ENCODE measurements around the gene CLTA. TPM values are rescaled to one million over a fixed set of nuclear protein-coding genes. Genes with fewer than 3 reads are reported as not detected.
"Not testable (repeated sequence)": the region's sequence is repeated elsewhere in the genome, so short reads cannot be mapped to it uniquely, and the experiment has no call there.

CLTA gene
- total RNA-seq, 1 donor from 2014 or later, result 264 TPM

DNA sequence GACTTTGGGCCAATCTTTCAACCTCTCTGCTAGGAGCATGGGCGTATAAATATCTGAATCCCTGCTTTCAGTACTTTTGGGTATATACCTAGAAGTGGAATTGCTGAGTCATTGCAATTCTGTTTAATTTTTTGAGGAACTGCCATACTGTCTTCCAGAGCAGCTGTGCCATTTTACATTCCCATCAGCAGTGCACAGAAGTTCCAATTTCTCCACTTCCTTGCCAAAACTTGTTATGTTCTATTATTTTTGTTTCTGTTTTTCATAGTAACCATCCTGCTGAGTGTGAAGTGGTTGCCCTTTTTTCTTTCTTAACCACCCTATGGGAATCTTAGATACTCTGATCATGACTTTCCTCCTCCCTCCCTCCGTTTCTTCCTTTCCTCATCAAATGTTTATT, 32.6 kb upstream of the CLTA start:
- DNase-seq (ENCODE audit: low read depth, low spot score), result no peak

DNA sequence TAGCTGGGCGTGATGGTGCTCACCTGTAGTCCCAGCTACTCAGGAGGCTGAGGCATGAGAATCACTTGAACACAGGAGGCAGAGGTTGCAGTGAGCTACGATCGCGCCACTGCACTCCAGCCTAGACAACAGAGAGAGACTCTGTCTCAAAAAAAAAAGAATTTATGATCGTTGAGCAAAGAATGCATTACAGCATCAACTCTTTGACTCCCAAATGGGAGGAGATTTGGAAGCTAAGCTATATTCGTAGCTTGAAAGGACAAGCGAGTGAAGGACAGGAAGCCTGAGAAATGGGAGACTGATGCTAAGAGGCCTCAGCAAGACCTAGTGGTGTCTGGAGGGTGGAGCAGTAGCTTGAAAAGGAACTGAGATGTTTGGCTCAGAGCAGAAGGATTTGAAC, 31.8 kb upstream of the CLTA start:
- no peak for DNase-seq (ENCODE audit: low read depth, low spot score)

DNA sequence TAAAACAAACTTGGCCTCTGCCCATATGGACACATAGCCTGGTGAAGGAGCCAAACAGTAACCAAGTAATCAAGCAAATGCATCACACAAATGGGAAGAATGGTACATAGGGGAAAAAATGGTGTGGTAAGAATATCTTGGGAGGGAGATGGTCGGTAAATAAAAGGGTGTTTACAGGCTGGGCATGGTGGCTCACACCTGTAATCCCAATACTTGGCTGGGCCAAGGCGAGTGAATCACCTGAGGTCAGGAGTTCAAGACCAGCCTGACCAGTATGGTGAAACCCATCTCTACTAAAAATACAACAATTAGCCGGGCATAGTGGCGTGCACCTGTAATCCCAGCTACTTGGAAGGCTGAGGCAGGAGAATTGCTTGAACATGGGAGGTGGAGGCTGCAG, 31.2 kb upstream of the CLTA start:
- DNase-seq (ENCODE audit: low read depth, low spot score), result not testable (repeated sequence)

DNA sequence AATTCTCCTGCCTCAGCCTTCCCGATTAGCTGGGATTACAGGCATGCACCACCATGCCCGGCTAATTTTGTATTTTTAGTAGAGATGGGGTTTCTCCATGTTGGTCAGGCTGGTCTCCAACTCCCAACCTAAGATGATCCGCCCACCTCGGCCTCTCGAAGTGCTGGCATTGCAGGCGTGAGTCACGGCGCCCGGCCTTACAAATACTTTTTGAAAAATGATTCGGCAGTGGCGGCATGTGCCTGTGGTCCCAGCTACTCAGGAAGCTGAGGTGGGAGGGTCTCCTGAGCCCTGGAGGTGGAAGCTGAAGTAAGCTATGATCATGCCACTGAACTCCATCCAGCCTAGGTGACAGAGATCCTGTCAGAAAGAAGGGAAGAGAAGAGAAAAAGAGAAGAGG, 30.6 kb upstream of the CLTA start:
- not testable (repeated sequence) for DNase-seq (ENCODE audit: low read depth, low spot score)

DNA sequence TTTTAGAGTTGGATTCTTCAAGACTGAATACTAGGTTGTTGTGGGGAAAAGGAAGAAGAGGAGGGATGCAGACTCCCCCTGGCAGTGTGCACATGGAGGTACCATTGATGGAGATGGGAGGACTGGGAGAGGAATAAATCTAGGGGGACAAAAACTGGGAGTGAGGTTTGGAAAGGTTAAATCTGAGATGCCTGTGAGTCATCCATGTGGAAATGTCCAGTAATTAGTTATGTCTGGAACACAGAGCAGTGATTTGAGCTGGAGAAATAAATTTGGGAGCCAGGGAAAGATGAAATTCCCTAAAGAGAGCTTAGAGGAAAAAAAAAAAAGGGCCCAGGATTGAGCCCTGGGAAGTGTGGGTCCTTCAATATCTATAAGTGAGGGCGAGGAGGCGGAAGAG, 29.5 kb upstream of the CLTA start:
- no peak for DNase-seq (ENCODE audit: low read depth, low spot score)

DNA sequence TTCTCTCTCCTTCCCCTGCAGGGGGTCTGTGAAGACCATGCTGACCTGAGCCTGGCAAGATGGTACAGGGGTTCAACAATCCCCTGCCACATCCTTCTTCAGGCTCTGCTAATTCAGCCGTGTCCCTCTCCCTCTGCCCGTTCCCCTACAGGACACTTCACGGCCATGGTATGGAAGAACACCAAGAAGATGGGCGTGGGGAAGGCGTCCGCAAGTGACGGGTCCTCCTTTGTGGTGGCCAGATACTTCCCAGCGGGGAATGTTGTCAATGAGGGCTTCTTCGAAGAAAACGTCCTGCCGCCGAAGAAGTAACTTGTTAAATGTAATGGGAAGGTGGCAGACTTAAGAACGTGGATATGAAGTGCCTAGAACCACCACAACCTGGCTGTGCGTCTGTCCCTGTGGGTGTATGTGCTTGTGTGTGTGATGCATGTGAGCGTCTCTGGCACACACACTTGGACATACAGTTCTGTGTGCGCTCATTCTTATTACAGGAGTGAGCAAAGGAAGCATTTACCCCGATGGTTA, 28.4 kb upstream of the CLTA start:
- DNase-seq (ENCODE audit: low read depth, low spot score), result no peak

DNA sequence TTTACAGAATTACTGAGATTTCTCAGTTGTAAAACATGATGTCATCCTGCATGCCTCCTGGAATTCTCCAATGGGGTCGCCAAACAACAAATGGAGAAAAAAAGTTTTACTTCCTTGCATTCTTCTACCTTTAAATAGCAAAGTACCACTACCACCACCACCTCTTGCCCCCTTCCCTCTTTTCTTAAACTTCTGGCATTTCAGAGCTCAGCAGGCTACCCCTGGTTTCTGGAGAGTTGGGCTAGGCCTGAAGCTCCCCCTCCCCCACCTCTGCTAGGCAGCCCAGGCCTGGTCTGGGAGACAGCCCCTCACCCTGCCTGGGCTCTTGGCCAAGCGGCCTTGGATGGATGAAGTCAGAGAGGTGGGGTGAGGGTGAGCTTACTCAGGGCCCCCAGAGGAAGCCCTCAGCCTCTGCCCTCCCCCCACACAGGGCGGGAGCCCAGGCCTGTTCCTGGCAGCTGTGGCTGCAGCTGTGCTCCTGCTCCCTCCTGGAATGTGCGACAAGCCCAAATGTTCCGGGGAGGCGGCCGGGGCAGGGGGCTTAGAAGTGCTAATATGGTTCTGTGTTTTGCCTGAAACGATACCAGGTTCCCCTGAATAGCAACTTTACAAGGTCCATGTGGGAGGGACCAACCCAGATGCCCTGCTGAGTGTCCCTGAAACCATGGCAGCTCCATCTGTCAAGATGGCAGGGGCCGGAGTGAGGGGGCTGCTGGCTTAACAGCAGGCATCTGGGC, 27.5 kb upstream of the CLTA start:
- DNase-seq (ENCODE audit: low read depth, low spot score), result peak; percentile 45

DNA sequence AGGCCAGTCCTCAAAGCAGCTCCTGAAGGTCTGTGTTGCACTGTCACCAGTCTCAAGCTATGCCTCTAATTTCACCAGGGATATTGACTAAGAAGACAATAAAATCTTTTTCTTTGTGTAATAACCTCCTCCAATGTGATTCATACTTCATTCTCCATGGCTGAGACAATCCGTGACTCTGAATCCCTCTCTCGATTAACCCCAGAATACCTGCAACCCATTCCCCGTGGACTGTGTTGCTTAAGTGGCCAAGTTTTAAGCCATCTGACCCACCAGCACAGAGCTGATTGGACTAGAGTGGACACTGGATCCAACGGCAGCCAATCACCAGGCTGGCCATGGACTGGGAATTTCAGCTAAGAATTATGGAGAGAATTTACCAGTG, 26.9 kb upstream of the CLTA start:
- no peak for DNase-seq (ENCODE audit: low read depth, low spot score)

DNA sequence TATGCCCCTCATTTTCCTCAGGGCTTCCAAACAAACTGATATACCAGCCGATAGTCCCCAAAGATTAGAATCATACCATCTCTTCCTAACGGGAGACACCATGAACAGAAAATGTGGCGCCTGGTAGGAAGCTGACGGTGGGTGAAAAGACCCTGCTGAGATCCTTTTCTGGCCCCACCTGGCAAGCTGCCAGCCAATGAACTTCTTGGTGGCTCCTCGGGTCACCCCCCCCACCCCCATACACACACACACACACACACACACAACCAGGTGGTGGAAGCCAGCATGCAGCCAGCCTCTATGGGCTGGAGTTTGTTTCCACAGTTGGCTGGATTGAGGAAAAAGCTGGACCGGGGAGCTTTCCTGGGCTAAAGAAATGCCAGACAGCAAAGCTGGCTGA, 26.3 kb upstream of the CLTA start:
- DNase-seq (ENCODE audit: low read depth, low spot score), result no peak

DNA sequence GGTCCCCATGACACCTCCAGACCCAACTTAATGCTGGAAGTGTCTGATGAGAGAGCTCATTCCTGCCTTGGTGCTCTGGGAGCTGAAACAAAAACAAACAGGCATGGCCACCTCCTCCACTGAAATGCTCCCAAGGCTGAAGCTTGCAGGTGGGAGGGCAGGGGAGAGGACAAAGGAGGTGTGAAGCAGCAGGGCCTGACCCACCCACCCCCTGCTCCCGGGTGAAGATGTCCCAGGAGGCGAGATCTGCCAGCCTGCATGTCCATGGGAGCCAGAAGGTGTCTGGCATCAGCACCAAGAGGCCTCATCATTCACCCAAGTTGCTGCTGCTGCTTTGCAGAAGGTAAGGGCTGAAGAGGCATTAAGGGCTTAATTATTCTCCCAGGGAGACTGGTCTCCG, 25.7 kb upstream of the CLTA start:
- DNase-seq (ENCODE audit: low read depth, low spot score), result no peak

DNA sequence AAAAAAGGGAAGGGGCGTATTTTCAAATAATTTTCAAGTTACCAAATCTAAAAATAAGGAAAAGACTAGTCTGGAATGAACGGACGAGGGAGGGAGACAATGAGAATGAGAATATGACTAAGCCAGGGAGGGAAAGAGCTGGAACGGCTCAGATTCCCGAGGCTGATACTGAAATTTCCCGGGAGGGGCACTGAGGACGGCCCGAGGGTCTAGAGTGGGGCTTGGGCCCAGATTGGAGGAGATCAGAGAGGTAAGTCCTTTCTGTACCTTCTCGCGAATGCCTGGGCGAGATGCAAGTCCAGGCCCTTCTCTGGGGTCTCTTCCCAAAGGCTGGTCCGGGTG, 24.9 kb upstream of the CLTA start:
- DNase-seq (ENCODE audit: low read depth, low spot score), result no peak

DNA sequence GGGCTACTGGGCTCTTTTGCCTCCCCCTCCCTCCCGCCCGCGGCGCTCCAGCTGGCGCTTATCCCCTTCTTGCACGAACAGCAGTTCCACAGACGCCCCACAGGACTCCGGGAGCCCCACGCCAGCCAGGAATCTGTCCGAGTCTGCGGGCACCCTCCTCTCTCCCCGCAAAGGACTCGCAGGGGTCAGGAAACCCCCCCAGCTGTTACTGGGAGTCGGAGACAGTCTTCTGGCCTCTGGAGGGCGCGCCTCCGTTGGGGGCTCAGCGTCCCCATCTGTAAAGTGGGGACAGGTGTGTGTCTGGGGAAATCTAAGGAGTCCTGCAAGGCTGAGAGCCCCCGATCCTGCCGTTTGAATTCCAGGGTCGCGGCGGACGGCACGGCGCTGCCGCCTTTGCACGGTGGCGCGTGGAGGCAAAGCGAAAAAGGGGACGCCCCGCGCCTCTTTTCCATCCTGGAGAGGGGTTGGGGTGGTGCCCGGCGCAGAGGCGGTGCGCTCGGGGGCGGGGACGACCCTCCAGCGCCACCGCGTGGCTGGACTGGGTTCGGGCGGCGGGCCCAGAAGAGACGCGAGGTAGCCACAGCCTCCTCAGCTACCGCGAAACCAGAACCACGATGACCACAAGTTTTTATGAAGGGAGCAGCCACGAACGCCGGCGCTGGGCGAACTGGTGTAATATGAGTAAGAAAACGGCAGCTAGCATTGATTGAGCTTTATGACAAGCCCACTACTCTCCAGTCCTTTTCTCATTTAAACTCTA, 24.4 kb upstream of the CLTA start:
- no peak for DNase-seq (ENCODE audit: low read depth, low spot score)

DNA sequence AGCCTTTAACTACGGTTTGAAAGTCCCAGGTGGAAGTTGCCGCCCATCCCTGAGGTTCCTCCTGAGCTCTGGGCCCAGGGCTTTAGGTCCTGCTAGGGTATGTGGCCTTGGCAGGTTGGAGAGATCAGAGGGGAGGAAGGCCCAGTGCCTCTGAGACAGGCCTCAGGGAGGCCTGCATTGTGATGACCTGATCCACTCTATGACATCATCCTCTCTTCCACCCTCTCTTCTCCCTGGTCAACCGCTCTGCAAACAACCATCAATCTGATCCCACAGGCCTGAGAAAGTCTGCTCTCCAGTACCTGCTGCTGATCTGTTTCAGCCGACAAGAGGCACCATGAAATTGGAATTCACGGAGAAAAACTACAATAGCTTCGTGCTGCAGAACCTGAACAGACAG, 21.6 kb upstream of the CLTA start, which contains the start of gene CCIN:
Gene CCIN, plus strand, starts transcription at position 223 of the 400 bp plus-strand sequence. Its CDS starts 115 bp downstream, at position 338.
- DNase-seq (ENCODE audit: low read depth, low spot score), result no peak

DNA sequence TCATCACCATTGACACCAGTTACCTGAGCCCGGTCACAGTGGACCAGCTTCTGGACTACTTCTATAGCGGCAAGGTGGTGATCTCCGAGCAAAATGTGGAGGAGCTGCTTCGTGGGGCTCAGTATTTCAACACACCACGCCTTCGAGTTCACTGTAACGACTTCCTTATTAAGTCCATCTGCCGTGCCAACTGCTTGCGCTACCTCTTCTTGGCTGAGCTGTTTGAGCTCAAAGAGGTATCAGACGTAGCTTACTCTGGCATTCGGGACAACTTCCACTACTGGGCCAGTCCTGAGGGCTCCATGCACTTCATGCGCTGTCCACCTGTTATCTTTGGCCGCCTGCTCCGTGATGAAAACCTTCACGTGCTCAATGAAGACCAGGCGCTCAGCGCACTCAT, 21.0 kb upstream of the CLTA start:
- DNase-seq (ENCODE audit: low read depth, low spot score), result no peak

DNA sequence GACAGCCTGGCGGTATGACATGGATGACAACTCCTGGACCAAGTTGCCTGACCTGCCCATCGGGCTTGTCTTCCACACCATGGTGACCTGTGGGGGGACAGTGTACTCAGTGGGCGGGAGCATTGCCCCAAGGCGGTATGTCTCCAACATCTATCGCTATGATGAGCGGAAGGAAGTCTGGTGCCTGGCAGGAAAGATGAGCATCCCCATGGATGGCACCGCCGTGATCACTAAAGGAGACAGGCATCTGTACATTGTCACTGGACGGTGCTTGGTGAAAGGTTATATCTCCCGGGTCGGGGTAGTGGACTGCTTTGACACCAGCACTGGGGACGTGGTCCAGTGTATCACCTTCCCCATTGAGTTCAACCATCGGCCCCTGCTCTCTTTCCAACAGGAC, 20.2 kb upstream of the CLTA start:
- DNase-seq (ENCODE audit: low read depth, low spot score), result no peak

DNA sequence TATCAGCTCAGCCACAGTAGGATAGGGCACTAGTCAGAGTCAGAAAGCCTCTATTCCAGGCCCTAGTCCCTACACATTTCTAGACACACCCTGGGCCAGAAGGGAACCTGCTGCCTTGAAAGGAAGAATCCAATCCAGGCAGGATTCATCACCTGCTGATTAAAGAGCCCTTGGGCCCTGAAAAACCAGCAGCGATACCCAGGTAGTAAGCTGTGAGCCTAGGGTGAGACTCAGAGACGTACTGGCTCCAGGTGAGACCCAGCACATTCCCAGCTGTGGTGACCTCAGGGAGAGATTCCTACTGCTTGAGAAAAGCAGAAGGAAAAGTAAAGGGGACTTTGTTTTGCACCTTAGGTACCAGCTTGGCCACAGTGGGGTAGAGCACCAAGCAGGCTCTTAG, 16.9 kb upstream of the CLTA start:
- DNase-seq (ENCODE audit: low read depth, low spot score), result no peak

DNA sequence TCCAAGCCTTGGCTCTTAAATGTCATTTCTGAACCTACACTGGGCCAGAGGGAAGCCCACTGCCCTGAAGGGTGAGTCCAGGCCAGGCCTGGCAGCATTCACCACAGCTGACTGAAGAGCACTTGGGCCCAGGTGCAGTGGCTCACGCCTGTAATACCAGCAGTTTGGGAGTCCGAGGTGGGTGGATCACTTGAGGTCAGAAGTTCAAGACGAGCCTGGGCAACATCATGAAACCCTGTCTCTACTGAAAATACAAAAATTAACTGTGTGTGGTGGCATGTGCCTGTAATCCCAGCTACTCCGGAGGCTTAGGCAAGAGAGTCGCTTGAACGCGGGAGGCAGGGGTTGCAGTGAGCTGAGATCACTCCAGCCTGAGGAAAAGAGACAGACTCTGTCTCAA, 16.4 kb upstream of the CLTA start:
- no peak for DNase-seq (ENCODE audit: low read depth, low spot score)

DNA sequence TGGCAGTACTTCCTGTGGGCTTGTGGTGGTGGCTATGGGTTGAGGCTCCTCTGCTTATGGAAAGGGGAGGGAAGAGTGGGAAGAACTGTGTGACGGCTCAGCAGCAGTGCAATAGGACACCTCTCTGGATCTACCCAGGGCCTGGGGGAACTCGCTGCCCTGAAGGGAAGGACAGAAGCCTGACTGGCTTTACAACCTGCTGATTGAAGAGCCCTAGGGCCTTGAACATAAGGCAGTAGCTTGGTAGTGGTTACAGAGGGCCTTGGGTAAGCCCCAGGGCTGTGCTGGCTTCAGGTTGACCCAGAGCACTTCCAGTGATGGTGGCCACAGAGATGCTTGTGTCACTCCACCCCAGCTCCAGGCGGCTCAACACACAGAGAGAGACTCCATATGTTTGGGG, 16.0 kb upstream of the CLTA start:
- DNase-seq (ENCODE audit: low read depth, low spot score), result no peak

DNA sequence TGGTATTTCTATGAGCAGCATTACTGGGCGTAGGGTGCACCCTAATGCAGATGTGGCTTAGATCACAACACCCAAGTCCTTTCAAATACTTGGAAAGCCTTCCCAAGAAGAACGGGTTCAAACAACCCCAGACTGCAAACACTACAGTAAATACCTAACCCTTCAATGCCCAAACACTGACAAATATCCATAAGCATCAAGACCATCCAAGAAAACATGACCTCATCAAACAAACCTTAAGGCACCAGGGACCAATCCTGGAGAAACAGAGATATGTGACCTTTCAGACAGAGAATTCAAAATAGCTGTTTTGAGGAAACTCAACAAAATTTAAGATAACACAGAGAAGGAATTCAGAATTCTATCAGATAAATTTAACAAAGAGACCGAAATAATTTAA, 15.5 kb upstream of the CLTA start:
- DNase-seq (ENCODE audit: low read depth, low spot score), result not testable (repeated sequence)

DNA sequence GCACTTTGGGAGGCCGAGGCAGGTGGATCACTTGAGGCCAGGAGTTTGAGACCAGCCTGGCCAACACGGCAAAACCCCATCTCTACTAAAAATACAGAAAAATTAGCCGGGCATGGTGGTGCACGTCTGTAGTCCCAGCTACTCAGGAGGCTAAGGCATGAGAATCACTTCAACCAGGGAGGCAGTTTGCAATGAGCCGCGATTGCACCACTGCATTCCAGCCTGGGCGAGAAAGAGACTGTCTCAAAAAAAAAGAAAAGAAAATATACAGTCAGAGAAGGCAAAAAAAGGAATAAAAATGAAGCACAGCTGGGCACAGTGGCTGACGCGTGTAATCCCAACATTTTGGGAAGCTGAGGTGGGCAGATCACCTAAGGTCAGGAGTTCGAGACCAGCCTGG, 14.2 kb upstream of the CLTA start:
- not testable (repeated sequence) for DNase-seq (ENCODE audit: low read depth, low spot score)

DNA sequence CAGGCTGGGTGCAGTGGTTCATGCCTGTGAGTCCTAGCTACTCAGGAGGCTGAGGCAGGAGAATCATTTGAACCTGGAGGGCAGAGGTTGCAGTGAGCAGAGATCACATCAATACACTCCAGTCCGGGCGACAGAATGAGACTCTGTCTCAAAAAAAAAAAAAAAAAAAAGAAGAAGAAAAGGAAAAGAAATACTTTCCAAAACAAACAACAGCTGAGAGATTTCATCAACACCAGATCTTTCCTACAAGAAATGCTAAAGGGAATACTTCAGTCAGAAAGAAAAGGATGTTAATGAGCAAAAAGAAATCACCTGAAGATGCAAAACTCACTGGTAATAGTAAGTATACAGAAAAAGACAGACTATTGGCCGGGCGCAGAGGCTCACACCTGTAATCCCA, 13.2 kb upstream of the CLTA start:
- no peak for DNase-seq (ENCODE audit: low read depth, low spot score)

DNA sequence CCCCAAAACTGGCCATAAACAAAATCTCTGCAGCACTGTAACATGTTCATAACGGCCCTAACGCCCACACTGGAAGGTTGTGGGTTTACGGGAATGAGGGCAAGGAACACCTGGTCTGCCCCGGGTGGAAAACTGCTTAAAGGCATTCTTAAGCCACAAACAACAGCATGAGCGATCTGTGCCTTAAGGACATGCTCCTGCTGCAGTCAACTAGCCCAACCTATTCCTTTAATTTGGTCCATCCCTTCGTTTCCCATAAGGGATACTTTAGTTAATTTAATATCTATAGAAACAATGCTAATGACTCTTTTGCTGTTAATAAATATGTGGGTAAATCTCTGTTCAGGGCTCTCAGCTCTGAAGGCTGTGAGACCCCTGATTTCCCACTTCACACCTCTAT, 10.5 kb upstream of the CLTA start:
- DNase-seq (ENCODE audit: low read depth, low spot score), result not testable (repeated sequence)

DNA sequence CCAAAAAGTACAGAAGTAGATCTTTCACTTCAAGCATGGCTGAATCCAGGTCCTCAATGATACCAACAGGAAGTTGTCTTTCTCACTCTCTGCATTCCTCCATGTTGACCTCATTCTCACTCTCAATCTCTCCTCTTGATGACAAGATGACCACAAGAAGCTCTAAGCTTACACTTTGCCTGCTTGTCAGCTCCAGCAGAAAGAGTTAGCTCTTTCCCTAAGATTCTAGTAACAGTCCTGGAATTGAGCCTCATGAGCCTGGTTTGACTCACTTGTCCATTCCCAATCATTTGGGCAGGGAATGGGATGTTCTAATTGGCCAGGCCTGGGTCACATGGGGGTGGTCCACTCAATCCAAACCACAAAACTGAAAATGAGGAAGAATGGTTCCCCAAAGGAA, 3.3 kb upstream of the CLTA start:
- no peak for DNase-seq (ENCODE audit: low read depth, low spot score)

Data from pulmonary artery endothelial cell (primary cell).